B cell (primary cell): ENCODE data around the gene PIK3R3.

Source experiments
- EZH2 ChIP-seq: IDR thresholded peaks from 2 replicates; pipeline ENCODE4 v1.6.1; 2012; ENCODE audit warnings: borderline replicate concordance, low read depth, mild to moderate bottlenecking, moderate library complexity, low read length; ENCODE audit not compliant: insufficient read depth, poor library complexity, severe bottlenecking
- TF ChIP-seq, protein P1 (sequence below): fragments of 200-600 bp; IDR thresholded peaks from one replicate; pipeline ENCODE4 v1.8.0; 2022; ENCODE audit warnings: antibody characterized with exemption, mild to moderate bottlenecking

GRCh38 chr1:46168477-46168876, 36.0 kb upstream of the PIK3R3 start:
- TF ChIP-seq, protein P1, sequence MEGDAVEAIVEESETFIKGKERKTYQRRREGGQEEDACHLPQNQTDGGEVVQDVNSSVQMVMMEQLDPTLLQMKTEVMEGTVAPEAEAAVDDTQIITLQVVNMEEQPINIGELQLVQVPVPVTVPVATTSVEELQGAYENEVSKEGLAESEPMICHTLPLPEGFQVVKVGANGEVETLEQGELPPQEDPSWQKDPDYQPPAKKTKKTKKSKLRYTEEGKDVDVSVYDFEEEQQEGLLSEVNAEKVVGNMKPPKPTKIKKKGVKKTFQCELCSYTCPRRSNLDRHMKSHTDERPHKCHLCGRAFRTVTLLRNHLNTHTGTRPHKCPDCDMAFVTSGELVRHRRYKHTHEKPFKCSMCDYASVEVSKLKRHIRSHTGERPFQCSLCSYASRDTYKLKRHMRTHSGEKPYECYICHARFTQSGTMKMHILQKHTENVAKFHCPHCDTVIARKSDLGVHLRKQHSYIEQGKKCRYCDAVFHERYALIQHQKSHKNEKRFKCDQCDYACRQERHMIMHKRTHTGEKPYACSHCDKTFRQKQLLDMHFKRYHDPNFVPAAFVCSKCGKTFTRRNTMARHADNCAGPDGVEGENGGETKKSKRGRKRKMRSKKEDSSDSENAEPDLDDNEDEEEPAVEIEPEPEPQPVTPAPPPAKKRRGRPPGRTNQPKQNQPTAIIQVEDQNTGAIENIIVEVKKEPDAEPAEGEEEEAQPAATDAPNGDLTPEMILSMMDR, result no peak
- TF ChIP-seq EZH2, result no peak
